Testis (tissue), 2 donors: ENCODE measurements around the gene PSIP1.

ENCODE experiments used
- CTCF ChIP-seq, 3 experiments: fragments of 450-650 bp in 2 of 3; fragments of 200-600 bp in 1 of 3; sonication (generic) in 1 of 3; IDR thresholded peaks; one replicate each; pipeline ENCODE4 v1.5.1; 2016 to 2019; ENCODE audit warnings: antibody characterized with exemption in 3 of 3, mild to moderate bottlenecking in 2 of 3, moderate library complexity in 1 of 3
- POLR2A ChIP-seq: fragments of 450-650 bp; IDR thresholded peaks from one replicate; pipeline ENCODE4 v1.6.1; 2017; ENCODE audit warnings: antibody characterized with exemption, mild to moderate bottlenecking, moderate library complexity

- no peak for TF ChIP-seq CTCF (IDR thresholded peaks at IDR 0.05)
- no peak for TF ChIP-seq POLR2A
These were observed 30.7 kb downstream of the PSIP1 start for GRCh38 chr9:15480028-15480427.
